Stomach (tissue), 4 donors: Measurements from ENCODE around the gene UGT1A6.
A peak's percentile ranks its signal among the peaks of the same experiment; 100 is the strongest.

Source experiments
- CTCF ChIP-seq, 7 experiments: fragments of 450-650 bp in 4 of 7; fragments of 200-600 bp in 3 of 7; sonication (generic) in 3 of 7; IDR thresholded peaks; one replicate each; pipeline ENCODE4 v1.5.1; 2016 to 2019; ENCODE audit warnings: antibody characterized with exemption in 7 of 7, control low read depth in 2 of 7, mild to moderate bottlenecking in 1 of 7
- EP300 ChIP-seq: sonication (generic); formaldehyde crosslinking; IDR thresholded peaks from one replicate; pipeline ENCODE4 v1.6.1; 2017; ENCODE audit warnings: antibody characterized with exemption
- POLR2A ChIP-seq, 4 donors: fragments of 450-650 bp; IDR thresholded peaks; one replicate each; pipeline ENCODE4 v1.6.1; 2016; ENCODE audit warnings: antibody characterized with exemption in 4 of 4, control low read depth in 2 of 4, mild to moderate bottlenecking in 1 of 4, moderate library complexity in 1 of 4
- POLR2AphosphoS5 ChIP-seq, 3 donors: sonication (generic); formaldehyde crosslinking; IDR thresholded peaks; one replicate each; pipeline ENCODE4 v1.6.1; 2016; ENCODE audit warnings: antibody characterized with exemption in 3 of 3

DNA sequence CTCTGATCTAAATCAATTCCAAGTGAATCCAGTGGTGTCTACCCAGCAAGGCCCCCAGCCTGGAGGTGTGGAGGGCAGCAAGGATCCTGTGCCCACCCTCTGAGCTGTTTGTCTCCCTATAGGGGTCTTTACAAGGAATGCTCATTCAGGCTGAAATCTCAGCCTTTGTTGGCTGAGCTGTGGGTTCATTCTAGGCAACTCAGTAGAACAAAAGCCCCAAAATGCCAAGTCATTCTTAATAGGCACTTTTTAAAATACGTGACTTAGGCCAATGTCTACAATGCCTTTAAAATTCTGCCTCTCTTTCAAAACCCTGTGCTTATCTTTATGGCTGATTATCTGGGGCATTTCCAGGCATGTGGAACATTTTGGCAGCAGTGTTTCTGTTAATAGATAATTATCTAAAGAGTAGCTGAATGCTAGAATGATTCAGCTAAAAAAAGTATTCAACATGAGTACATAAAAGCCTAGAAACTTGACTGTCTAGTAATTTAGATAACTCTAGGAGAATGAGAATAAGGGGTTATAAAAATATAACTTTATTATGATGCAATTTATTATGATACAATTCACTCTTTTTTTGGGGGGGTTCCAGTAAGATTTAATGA, 7.4 kb downstream of the UGT1A6 start:
- TF ChIP-seq CTCF (IDR thresholded peaks at IDR 0.05) (no peak), POLR2A (IDR thresholded peaks at IDR 0.05) (no peak), POLR2AphosphoS5 (IDR thresholded peaks at IDR 0.05) (peak in 2 of 3 donors; percentile 68 to 91), EP300 (no peak)
